Non-pigmented ciliary epithelial cell (primary cell): Measurements from ENCODE around the gene HPCA.

ENCODE experiments used
- DNase-seq: peaks from one replicate; pipeline ENCODE4 v3.0.0-alpha.2; 2010; ENCODE audit warnings: low read depth

Gene HPCA

DNA sequence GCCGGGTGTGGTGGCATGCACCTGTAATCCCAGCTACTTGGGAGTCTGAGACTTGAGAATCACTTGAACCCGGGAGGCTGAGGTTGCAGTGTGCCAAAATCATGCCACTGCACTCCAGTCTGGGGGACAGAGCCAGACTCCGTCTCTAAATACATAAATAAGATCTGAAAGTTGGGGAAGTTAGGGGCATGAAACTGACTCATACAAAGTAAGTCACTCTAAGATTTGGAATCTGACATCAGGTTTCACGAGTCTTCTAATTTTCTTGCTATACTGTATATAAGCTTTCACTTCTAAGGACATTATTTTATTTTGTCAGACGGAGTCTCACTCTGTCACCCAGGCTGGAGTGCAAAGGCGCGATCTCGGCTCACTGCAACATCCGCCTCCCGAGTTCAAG lies 48.2 kb downstream of the HPCA start:
- no peak for DNase-seq

DNA sequence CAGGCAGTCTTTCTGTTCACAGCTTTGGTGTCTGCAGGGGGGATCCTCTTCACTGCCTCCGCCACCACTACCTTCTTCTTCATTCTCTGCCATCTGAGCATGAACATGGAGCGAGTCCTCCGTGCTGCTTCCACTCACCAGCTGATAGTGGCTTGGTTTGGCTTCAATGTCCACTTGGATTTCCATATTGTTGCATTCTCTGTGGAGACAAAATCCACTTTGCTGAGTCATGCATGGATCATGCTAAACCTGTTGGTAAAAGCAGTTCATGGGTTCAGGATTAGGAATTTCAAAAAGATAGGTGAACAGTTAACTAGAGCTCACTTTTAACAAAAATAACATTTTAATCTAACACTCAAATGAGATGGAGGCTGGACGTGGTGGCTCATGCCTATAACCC lies 50.8 kb downstream of the HPCA start:
- no peak for DNase-seq

- peak; percentile 81 for DNase-seq
These were observed 53.5 kb downstream of the HPCA start for GRCh38 chr1:32939655-32940371.

GRCh38 chr1:32944180-32944579 lies 57.9 kb downstream of the HPCA start:
- DNase-seq: no peak
